ENCODE measurements around the gene LSM14A.
"Not testable (repeated sequence)": the region's sequence is repeated elsewhere in the genome, so short reads cannot be mapped to it uniquely, and the experiment has no call there.

LSM14A gene

DNA sequence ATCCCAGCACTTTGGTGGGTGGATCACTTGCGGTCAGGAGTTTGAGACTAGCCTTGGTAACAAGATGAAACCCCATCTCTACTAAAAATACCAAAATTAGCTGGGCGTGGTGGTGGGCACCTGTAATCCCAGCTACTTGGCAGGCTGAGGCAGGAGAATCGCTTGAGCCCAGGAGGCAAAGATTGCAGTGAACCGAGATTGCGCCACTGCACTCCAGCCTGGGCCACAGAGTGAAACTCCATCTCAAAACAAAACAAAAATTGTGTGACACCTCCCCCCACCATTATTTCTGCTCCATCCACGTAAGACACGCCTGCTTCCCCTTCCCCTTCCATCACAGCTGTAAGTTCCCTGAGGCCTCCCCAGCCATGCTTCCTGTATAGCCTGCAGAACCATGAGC lies 13.3 kb upstream of the LSM14A start:
- ATAC-seq, DNase-seq: not testable (repeated sequence)

DNA sequence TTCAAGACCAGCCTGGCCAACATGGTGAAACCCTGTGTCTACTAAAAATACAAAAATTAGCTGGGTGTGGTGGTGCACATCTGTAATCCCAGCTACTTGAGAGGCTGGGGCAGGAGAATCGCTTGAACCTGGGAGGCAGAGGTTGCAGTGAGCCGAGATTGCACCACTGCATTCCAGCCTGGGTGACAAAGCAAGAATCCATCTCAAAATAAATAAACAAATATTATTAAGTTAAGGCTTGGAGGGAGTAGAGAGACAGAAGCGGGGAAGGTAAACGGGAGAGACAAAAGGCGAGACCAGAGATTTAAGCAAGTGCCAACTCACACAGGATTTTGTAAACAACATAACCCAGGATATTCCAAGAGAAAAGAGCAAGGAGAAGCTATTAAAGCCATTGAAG lies 12.8 kb upstream of the LSM14A start:
- DNase-seq, ATAC-seq: not testable (repeated sequence)

DNA sequence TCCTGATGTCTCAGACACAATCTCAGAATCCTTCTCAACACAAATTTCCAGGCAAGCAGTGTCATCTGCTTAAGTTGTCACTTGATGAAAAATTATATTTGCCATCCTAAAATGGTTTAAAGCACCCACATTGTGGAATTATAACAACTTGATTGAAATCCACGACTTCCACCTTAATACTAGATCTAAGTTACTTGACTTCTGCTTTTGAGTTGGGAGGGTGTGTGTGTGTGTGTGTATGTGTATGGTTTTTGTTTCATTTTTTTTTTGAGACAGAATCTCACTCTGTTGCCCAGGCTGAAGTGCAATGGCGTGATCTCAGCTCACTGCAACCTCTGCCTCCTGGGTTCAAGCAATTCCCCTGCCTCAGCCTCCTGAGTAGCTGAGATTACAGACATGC lies 10.4 kb upstream of the LSM14A start:
- not testable (repeated sequence) for ATAC-seq, DNase-seq

DNA sequence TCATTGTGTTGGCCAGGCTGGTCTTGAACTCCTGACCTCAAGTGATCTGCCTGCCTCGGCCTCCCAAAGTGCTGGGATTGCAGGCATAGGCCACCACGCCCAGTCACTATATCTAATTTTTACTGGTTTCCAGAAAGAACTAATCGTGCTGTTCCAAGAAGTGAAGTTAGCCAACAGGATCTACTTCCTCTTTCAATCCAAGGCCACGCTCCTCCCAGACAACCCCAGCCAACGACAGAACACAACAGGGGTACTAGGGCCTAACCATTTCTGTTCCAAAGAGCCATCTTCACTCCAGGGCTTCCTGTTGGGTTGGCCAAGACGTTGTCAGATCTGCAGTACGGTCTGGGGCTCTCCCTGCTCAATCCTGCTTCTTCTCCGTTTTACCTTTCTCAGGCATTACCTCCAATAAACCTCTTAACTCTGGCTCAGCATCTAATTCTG lies 7.0 kb upstream of the LSM14A start:
- DNase-seq (no peak), ATAC-seq (no peak)

DNA sequence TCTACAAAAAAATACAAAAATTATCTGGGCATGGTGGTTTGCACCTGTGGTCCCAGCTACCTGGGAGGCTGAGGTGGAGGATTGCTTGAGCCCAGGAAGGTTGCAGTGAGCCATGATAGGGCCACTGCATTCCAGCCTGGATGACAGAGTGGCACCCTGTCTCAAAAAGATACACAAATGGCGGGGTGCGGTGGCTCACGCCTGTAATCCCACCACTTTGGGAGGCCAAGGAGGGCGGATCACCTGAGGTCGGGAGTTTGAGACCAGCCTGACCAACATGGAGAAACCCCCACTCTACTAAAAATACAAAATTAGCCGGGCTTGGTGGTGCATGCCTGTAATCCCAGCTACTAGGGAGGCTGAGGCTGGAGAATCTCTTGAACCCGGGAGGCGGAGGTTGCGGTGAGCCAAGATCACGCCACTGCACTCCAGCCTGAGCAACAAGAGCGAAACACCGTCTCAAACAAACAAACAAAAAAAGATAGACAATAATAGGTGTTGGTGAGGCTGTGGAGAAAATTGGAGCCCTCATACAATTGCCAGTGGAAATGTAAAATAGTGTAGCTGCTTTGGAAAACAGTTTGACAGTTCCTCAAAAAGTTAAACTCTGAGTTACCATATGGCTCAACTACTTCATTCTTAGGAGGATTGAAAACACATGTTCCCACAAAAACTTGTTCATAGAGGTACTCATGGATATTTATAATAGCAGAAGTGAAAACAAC lies 2.7 kb upstream of the LSM14A start:
- not testable (repeated sequence) for ATAC-seq, DNase-seq

DNA sequence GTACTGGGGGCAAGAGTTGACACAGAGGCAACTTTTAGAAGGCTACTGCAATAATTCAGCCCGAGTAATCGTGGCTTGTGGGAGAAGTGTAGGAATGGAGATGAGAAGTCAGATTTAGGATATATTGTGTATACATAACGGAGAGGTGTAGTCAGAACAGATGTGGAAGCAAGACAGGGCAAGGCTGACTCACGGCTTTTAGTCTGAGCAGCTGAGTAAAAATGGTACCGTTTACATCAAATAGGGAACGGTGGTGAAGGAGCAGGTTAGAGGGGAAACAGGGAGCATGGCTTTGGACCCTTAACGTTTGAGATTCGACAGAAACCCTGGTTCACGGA lies 796 bp upstream of the LSM14A start:
- peak; percentile 57 for DNase-seq
- ATAC-seq, result peak; percentile 80

DNA sequence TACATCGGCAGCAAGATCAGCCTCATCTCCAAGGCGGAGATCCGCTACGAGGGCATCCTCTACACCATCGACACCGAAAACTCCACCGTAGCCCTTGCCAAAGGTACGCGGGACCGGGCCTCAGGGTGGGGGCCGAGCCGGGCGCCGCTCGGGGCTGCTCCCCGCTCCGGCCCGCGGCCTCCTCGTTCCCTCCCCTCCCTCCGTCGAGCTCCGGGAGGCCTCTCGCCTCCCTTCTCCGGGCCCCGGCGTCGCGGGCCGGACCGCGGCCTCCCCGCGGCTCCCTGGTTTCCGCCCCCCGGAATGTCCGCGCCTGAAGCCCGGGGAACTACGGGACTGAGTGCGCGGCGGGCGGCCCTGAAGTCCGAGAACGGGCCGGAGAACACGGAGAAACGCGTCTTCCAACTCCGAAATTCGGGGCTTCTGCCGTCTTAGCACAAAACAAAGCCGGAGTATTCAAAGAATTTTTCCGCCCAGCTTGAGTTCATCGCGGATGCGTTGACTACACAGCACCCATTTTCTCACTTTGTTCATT lies 423 bp downstream of the LSM14A start:
- peak; percentile 45 for DNase-seq
- ATAC-seq, result peak; percentile 14

DNA sequence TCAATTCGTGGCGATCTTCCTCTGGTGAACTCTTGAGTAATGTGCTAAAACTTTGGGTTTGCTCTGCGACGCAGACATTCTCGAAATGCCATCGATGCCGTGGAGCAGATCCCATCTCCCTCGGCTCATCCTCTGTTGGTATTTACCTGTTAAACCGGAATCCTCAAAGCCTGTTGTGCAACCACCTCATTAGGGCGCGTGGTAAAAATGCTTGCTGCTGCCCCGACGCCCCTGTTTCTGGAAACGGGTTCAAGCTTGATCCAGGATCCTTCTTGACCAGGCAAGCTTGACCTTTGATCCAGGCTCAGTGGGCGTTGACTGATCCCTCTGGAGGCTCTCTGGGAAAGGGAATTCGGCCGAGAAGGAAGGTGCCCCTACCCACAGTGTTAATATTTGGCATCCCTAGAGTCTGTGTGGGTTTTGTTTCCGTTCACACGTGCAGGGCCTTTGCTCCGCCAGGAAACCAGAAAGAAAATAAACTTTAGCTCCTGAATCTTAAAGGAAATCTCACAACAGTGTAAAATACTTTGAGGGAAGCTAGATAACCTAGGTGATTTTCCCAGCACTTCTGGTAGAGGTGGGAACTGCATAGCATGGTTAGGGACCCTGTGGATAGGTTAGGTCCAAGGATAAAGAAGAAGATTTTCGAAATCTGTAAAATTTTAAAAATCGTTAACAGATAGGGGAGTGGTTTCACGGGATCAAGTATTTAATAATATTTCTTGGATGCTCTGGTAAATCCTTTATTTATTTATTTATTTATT lies 1.1 kb downstream of the LSM14A start:
- ATAC-seq (no peak), DNase-seq (peak; percentile 16)

DNA sequence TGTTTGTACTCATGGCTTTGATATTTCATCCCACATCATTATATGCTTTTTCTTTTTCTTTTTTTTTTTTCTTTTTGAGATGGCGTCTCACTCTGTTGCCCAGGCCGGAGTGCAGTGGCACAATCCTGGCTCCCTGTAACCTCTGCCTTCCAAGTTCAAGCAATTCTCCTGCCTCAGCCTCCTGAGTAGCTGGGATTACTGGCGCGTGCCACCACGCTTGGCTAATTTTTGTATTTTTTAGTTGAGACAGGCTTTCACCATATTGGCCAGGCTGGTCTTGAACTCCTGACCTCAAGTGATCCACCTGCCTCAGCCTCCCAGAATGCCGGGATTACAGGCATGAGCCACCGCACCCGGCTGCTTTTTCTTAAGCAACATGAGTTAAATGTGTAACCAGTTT lies 2.9 kb downstream of the LSM14A start:
- ATAC-seq, DNase-seq: not testable (repeated sequence)

DNA sequence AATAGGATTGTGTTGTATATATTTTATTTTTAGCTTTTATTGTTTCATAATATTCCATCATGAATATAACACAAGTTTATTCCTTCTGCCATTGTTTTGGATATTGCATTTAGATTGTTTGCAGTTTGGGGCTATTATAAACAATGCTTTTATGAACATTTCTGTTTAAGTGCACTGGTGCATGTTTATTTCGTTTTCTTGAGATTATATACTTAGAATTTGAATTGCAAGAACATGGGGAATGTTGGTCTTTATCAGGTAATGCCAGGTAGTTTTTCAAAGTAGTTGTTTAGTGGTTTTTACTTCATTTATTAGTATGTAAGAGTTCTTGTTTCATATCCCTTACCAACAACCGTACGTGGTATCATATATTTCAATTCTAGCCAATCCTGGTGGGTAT lies 4.3 kb downstream of the LSM14A start:
- ATAC-seq (no peak), DNase-seq (no peak)

DNA sequence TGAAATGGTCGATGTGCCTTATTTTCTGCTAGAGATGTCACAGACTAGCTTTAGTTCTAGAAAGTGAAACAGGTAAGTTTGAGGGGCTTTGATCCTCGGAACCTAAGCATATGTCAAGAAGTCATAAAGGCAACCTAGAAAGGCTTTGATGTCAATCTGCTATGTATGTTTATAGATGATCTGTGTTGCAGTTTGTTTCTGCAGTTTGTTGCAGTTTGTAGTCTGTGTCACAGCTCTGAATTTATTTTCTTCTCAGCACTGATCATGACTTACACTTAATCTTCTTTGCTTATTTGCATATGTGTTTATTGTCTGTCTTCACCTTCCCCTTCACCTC lies 5.9 kb downstream of the LSM14A start:
- peak; percentile 33 for ATAC-seq
- no peak for DNase-seq

DNA sequence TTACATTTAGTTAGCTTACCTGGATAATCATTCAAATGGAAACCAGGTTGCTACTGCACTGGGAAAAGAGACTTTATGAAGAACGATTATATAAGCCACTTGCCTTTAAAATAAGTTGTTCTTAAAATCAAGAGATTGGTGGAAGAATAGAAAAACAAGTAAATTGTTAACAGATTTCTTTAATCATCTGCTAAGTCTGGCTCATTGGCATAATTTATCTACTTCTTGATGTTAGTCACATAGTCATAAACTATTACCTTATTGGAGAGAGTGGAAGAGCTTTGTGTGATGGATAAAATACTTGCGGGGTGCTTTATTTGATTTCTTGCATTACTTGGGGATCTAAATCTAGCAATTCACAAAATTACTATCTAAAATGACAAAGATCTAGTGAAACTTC lies 6.8 kb downstream of the LSM14A start:
- DNase-seq (no peak), ATAC-seq (no peak)

DNA sequence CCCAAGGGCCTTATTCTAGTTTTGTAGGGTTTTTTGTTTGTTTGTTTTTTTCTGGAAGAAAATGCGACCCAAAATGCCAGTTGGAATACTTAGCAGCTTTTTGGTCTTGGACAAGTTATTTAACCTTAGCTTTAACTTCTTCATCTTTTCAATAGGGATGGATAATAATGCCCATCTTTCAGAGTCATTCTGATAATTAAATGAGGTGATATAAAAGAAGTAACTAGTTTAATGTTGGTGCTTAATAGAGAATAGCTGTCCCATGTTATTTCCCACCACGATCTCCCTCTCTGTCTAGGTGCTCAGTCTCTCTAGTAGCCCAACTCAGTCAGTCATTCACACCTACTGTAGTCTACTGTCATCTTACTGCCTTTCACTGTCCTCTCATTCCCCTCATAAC lies 8.0 kb downstream of the LSM14A start:
- no peak for DNase-seq
- no peak for ATAC-seq

DNA sequence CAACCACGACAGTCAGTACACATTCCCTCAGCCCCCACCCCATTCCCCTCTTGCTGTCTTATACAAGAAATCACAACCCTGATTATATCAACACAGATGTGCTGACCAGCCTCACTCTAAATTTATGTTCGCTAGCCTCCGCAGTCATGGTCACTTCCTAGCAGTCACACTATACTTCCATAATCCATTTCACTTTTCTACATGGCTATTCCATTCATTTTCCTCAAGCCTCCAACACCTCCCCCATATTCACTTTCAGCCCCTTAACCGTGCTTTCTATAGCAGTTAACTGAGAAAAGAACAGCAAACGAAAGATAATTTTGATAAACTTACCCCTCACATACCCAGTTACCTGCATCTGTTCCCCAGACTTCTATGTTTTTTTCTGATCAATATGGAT lies 8.4 kb downstream of the LSM14A start:
- DNase-seq (no peak), ATAC-seq (no peak)

DNA sequence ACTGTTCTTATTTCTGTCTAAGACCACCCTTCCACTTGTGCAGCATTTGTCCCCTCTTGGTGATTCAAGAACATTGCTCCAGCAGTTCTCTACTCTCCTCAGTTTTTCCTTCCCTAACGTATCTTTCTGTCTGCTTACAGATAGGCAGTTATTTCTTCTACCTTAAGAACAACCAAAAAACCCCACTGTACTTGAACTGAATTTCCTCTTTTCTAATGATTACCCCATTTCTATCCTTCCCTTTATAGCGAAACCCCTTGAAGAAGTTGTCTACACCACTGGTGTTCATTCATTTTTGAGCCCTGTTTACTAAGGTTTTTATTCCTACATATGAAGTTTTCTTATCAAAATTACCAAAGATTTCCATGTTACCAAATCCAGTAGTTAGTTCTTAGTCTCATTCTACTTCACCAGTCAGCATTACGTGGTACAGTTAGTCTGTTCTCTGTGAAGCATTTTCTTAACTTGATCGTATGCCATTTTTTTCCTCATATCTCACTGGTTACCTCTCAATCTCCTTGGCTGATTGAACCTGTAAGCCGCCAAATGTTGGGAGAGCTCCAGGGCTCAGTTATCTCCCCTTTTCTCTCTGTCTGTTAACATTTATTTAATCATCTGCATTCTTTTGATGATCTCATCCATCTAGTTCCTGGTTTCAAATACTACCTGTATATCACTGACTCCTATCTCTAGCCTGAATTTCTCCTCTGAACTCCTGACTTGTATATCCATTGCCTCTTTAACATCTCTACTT lies 9.0 kb downstream of the LSM14A start:
- no peak for ATAC-seq
- no peak for DNase-seq

DNA sequence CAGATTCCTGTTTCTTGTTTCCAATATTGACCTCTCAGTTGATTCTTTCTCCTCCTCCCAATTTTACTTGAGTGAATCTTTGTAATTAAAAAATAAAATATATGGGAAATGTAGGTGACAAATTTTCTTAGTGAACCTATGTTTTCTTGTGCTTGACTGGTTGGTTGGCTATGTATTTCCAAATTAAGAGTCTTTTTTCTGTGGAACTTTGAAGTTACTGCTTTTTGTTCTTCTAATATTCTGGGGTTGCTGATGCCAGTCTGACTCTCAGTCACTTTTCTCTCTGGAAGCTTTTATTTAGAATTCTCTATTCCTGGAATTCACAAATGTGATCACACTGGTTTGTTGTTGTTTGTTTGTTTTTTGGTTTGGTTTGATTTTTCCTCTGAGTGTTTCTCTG lies 9.8 kb downstream of the LSM14A start:
- ATAC-seq, result no peak
- DNase-seq, result no peak

DNA sequence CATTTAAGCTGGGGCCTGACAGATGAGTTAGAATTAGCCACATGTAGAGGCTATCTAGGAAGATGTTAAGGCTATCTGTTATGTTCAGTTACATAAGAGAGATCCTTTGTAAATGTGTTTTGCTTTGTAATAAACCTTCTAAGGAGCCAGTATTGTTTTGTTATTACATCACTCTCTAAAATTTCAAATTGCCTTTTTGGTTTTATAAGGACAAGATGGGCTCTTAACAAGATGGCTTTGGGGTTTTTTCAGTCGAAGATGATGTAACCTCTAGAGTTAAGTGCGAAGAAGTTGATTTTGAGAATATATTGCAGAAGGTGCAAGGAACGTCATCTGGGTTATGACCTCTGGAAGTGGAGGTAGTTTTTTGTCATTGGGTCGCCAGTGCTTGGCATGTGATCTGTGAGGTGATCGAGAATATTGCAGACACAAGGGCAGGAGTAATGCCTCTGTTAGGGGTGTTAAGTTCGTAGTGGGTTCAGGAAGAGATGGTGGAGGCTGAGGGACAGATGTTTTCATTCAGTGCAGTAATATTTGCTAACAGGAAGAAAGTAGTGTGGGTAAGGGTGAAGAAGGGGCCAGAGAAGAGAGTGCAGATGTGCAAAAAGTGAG lies 12.7 kb downstream of the LSM14A start:
- ATAC-seq (no peak), DNase-seq (no peak)

DNA sequence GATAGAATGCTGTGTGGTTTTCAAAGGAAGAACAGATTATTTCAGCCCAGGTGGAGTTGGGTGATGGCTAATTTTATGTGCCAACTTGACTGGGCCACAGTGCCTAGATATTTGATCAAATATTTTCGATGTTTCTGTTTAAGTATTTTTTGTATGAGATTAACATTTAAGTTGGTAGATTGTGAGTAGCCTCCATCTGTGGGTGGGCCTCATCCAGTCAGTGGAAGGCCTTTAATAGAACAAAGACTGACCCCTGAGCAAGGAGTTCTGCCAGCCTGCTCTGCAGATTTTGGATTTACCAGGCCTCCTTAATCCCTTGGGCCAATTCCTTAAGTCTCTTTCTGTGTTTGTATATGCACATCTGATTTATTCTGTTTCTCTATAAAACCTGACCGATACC lies 13.9 kb downstream of the LSM14A start:
- no peak for ATAC-seq
- no peak for DNase-seq

DNA sequence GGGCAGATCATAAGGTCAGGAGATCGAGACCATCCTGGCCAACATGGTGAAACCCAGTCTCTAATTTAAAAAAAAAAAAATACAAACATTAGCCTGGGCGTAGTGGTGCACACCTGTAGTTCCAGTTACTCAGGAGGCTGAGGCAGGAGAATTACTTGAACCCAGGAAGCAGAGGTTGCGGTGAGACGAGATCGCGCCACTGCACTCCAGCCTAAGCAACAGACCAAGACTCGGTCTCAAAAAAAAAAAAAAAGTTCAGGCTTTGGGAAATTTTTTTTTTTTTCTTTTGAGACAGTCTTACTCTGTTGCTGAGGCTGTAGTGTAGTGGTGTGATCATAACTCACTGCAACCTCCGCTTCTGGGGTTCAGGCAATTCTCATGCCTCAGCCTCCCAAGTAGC lies 14.7 kb downstream of the LSM14A start:
- ATAC-seq (no peak), DNase-seq (no peak)

DNA sequence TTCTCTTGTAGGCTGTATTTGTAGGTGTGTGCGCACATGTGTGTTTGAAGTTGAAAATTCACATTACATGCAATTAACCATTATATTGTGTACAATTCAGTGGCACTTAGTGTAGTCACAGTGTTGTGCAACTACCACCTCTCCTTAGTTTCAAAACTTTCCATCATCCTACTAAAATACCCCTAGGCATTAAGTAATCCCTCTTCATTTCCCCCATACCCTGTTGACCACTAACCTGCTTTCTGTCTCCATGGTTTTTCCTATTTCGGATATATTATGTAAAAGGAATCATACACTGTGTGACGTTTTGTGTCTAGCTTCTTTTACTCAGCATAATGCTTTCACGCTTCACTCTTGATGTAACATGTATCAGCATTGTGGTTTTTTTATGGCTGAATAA lies 16.1 kb downstream of the LSM14A start:
- no peak for ATAC-seq

DNA sequence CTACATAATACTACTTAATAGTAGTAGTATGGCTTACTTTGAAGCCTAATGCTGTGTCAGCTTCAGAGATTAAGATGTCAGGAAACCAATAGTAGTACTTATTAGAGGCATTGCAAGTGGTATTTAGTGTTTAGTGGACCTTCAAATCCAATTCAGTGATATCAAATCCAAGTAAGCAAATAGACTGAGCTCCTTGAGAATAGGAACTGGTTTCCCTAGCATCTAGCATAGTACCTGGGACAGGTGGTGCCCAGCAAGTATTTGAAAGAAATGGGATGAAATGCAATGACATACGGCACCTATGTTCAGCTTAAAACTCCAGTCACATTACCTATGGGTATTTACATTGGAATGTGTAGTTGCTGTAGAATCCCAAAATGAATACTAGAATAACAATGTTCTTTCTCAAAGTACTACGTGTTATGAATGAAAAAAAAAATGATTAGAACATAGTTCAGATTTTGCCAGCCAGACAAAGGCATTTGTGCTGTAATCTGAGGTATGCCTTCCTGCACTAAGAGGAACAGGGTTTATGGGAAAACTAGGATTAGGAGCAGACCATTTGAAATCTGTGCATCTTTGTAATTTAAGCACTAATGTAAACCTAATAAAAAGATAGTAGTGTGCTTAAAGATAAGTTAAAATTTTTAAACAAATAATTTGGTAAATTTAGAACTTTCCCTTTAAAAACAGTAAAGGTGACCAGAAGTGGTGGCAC lies 17.1 kb downstream of the LSM14A start:
- DNase-seq, result no peak
- ATAC-seq, result no peak

More for the DNA sequence above, 16.1 kb downstream of the LSM14A start:
- DNase-seq, result no peak

DNA sequence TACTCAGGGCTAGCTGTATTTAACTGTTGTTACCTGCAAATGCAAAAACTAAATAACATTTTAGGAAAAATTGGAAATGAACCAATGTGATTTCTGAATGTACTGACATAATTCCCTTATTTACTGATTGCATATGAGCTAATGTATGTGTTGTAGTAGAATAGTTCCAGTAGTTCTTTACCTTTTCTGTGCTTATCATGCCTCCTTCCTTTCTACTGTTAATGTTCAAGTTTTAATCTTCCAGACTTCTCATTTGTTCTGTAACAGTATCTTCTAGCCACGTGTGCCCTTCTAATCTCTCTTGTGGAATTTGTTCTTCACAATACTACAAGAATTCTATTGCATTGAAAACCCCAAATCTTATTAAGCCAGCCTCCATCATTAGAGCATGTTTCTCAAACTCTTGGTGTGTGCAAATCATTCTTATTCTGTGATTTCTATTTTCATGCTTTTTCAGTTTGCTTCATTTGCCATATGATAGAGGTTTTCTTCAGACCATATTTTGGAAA lies 17.7 kb downstream of the LSM14A start:
- ATAC-seq, result no peak
- no peak for DNase-seq

Measured in stimulated activated naive CD8-positive, alpha-beta T cell treated with anti-CD3 and anti-CD28 coated beads, Interleukin-15, Interleukin-2, amounts not matched to agents 100 U/mL and 50 U/mL, for 24 hours (primary cell).